Measurements from ENCODE around the gene KCNH5.
"Not testable (repeated sequence)": the region's sequence is repeated elsewhere in the genome, so short reads cannot be mapped to it uniquely, and the experiment has no call there.

The KCNH5 gene

DNA sequence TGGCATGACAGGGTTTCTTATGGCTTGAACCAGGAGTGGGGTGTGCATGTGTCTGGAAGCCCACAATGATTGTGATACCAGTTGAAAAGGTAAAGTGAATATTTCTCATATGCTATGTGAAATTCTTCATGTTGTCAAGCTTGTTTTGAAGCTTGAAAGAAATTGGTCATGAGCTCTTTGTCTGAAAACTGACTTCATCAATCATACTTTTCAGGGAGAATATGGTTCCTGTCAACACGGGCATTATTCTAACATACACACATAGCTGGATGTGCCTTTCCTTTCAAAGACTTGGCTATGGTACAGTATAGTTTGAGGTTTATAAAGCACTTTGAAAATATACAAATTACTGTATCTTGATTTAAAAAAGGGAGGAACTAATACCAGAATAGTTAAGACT is 158.8 kb downstream of the KCNH5 start:
- no peak for DNase-seq (ENCODE audit: low spot score)

DNA sequence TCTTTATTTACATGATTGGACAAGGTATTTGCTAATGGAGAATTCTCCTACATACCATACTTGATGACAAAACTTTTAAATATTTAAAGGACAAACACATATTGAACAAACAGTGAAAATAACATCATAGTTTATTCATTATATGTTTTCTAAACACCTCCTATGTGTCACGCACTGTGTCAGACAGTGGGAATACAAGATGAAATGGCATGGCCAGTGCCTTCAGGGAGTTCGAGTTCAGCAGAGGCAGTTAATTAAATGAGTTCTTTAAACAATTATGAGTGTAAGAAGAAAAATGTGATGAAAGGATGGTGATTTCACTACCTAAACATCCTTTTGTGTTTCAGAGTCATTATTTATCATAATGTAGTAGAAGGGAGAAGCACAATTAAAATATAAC is 159.8 kb downstream of the KCNH5 start:
- no peak for DNase-seq (ENCODE audit: low spot score)

DNA sequence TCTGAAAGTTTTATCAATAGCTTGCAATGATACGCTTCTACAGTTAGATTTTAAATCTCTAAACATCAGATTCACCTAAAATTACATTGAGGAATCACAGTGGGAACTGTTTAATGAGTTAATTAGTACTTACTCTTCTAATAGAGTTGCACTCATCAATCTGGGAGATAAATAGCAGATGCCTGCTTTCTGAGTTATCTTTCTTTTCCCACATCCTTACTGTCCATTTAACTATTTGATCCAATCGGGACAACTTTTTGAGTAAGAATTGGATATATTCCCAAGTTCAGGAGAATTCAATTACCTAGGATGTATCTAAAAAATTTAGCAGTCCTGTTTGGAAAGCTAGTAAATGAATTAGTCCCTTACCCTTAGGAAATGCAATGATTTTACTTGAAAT is 162.3 kb downstream of the KCNH5 start:
- no peak for DNase-seq (ENCODE audit: low spot score)

DNA sequence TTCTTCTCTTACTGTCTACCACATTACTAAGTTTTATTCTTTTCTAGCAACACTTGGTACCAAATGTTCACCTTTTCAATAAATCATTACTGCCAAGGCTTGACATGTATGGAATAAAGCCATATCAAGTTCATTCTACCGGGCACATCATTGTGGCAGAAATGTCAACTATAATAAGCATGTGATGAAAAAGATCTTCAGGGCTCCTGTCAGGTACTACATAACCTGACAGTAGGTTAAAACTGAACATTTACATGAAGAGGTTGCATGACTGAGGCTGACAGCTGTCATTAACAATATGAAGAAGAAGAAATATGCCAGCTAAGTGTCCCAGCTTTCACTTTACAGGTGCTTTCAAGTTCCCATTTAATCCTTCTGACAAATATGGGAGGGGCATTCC is 178.9 kb downstream of the KCNH5 start:
- DNase-seq (ENCODE audit: low spot score), result no peak

DNA sequence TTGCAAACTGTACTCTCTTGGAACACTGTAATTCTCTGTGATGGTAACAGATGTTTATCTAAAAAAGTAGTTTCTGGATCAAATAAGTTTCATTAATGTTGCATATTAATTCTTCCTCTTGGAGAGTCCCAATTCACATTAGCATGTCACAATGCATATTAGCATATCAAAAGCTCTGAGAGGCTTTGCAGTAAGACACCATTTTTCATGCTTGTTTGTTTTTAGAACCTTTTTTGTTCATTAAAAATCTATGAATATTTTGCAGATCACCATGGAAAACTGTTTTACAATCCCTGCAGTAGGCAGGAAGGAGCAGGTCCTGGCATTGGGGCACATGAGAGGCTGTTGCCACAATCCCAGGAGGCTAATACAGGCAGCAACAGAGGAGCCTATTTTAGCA is 180.7 kb downstream of the KCNH5 start:
- no peak for DNase-seq (ENCODE audit: low spot score)

DNA sequence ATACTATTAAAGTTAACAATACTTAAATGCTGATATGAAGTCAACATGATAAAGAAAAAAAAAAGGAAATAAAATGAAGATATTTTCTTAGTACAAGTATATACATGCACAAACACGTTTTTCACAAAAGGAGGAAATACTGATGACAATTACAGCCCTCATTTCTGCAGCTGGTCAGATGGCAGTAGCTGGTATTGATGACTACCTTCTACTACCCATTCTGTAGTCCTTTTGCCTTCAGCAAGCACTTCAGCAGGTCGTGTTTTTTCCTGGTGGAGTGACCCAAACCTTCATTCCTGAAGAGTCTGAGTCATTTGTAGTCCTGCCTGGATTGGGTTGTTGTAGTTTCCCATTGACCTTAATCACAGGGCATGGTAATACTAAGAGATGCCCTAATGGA is 187.2 kb downstream of the KCNH5 start:
- DNase-seq (ENCODE audit: low spot score), result not testable (repeated sequence)

DNA sequence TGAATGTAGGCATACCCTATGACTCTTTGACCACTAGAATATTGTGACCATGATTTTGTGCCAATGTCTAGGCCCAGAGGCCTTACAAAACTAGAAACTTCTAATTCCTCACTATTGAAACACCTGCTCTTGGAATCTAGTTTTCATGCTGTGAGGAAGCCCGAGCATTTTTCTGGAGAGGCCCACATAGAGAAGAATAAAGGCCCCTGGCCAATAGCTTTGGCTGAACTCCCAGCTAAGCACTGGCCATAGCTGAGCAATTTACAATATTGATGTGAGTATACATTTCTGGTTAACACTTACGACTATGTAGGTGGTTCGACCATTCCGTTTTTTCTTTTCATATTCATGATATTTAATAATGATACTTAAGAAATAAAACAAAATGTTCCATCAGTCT is 190.3 kb downstream of the KCNH5 start:
- DNase-seq (ENCODE audit: low spot score), result no peak

DNA sequence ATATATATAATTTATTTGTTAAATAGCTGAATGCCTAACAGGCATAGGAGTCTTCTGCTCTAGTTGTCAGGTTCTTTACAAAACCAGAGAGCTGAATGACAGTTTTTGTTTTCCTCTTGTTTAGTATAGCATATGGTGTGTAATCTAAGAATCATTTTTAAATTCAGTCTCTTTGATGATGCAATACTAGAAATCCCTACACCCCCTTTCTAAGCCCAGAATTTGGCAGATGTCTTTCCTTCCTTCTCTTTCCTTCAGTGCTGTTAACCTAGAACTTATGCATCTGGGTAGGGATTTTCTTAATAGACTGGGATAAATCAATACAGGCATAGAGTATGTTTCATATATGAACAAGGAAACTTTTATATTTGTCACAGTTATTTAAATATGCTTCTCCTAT is 198.1 kb downstream of the KCNH5 start:
- no peak for DNase-seq (ENCODE audit: low spot score)

DNA sequence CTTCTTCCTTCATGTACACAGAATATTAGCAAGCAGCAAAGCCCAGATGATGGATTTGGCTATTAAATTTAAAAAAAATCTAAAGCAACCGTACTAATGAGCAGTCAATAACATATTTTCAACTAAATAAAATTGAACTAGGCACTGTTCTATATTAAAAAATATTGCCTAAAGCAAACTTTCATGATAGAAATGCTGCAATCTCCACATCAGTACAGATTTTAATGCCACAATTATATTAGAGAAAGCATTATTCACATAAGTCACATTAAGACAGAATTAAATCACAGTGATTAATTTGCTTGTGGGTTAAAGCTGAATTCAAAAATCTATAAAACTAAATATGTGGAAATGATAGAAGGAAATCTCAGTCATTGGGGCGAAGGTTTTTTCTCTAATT is 200.7 kb downstream of the KCNH5 start:
- DNase-seq (ENCODE audit: low spot score), result no peak

DNA sequence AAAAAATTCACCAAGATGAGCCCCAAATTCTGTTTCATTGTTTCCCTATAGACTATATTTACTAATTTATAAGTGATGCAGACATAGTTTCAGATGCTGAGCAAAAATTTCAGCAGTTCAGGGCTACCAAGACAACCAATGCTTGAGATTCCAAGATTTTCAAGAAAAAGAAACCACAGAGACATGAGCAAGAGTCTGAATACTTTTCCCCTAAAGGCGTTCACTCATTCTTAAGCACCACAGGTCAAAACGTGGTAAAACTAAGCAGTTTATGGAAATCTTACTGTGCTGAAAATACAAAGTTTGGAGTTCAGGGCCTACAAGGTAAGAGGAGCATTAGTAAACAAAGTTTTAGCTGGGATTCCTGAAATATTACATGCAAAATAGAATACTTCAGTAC is 221.2 kb downstream of the KCNH5 start:
- no peak for DNase-seq (ENCODE audit: low spot score)

DNA sequence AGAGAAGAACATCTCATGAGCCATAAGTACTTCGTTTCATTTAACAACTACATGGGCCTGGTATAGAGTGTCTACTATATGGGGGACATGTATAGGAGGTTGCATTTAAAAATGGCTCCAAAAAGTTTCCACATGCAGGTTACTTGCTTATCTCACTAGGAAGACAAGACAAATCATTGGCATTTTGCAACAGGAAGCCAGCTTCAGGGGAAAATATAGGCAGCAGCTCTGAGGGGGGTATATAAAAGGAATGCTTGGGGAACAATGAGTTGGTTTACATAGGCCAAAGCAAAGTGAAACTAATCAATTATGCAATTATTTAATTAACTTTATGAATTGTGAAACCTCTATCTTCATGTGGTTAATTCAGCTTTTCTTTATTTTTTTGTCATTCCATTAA is 225.3 kb downstream of the KCNH5 start:
- no peak for DNase-seq (ENCODE audit: low spot score)

DNA sequence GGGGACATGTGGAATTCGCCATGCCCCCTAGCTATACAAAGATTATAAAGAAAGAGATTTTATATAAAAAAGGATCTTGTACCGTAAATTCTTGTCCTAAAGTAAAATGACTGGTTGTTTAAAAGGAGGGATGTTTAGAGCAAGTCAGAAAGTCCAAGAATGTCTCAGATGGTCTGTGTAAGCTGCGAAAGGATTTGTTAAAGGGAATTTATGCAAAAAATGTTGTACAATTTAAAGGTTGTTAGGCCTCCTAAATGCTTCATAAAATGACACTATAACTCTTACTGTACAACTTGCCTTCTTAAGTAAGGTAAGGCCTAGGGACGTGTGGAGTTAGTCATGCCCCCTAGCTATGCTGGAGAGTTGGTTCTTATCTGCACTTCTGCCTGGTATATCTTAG is 237.6 kb downstream of the KCNH5 start:
- DNase-seq (ENCODE audit: low spot score), result no peak

DNA sequence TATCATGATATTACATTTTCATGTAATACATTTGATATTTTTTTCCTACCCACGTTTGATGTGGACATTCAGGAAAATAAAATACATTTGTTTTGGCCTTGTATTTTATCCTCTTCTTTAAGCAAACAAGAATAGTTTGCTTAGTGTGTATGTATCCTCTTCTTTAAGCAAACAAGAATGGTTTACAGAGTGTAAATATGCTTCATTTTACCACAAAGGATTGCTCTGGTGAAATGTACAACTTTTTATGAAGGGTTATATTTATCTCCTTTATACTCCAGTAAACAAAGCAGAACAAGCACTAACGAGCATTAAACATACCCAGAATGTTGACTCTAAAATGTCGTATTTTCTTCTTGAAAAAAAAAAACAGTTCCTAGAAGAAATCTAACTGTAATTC is 244.7 kb downstream of the KCNH5 start:
- no peak for DNase-seq (ENCODE audit: low spot score)

DNA sequence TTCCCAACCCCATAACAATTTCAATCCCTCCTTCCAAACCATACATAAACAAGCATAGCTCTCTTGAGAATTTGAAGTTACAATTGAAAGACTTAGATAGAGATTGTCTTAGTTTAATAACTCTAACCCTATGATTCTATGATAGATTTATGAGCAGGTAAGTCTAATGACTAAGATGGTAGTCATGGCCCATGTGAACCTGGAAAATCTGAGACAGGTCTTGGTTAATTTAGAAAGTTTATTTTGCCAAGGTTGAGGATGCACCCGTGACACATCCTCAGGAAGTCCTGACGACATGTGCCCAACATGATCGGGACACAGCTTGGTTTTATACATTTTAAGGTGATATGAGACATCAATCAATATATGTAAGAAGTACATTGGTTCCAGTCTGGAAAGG is 248.8 kb downstream of the KCNH5 start:
- no peak for DNase-seq (ENCODE audit: low spot score)

DNA sequence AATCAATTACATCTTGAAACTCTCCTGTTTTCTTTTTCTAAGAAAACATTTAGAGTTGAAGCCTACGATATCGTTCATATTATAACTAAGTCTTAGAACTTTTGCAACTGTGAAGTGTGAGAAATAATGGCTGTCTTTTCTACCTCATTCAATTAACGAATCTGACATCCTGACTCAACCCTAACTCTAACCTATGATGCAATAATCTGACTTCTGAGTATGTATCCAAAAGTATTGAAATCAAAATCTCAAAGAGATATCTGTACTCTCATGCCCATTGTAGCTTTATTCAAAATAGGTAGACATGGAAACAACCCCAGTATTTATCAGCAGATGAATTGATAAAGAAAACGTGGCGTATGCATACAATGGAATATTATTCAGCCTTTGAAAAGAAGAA is 252.7 kb downstream of the KCNH5 start:
- DNase-seq (ENCODE audit: low spot score), result no peak

DNA sequence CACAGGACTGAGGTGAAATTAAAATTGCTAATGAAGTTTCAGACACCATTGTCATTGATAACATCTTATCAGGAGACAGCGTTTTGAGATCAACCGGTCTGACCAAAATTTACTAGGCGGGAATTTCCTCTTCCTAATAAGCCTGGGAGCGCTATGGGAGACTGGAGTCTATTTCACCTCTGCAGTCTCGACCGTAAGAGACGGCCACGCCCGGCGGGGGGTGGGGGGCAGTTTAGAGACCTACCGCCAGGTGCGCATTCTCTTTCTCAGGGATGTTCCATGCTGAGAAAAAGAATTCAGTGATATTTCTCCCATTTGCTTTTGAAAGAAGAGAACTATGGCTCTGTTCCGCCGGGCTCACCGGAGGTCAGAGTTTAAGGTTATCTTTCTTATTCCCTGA is 263.9 kb downstream of the KCNH5 start:
- not testable (repeated sequence) for DNase-seq (ENCODE audit: low spot score)

DNA sequence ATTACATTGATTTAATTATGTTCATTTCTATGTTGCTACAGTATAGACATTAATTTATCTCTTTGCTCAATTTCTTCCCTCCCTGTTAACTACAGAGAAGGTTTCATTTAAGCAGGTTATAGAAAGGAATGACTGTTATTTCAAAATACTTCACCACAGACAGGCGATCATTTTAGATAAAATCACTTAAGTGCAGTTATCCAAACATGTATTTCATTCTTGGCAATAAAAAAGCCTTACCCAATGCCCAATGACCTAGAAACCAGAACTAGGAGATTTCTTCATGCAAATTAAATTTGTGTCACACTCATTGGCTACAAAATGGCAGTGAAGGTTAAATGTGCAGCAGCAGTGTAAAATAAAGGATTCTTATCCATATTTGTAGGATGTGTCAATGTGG is 266.4 kb downstream of the KCNH5 start:
- no peak for DNase-seq (ENCODE audit: low spot score)

DNA sequence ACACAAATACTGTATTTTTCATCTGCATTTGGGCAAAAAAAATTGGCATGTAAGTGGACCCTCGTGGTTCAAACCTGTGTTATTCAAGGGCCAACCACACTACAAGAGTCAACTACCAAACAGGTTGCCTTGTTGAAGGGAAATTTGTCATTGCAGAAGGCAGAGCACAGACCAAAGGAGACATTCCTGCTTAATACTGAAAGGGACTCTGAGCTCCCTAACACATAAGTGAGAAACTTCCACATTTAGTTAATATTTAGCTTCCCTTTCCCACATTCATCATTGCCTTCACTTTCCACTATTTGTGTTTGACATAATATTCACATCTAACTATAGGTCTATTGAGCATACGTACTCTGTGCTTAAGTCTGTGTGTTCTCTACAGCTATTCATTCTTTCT is 266.9 kb downstream of the KCNH5 start:
- DNase-seq (ENCODE audit: low spot score), result no peak

DNA sequence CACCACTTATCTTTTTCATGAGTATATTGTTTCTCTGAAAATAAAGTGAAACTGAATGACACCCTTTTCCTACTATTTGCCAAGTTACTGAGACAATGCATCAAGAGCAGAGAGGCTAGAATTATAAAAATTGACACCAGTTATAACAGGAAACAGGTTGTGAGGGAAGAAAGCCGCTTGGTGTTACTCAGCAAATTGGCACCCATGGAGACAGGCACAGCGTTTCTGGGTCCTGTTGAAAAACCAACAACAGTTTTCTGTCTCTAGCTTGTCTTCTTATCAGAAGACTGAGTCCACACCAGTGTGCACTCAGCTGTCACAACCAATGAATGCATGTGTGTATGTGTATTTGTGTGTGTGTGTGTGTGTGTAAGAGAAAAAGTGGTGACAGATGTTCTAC is 267.7 kb downstream of the KCNH5 start:
- DNase-seq (ENCODE audit: low spot score), result no peak

DNA sequence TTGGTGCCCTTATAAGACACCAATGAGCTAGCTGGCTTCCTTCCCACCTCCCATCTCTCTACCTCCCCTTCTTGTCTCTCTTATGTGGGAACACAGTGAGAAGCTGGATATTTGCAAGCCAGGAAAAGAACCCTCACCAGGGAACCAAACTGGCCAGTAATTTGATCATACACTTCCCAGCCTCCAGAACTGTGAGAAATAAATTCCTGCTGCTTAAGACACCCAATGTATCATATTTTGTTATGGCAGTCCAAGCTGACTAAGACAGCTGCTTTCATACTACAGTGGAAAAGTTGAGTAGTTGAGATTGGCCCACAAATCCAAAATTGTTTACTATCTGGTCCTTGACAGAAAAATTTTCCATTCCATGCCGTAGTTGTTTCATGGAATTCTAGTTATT is 269.0 kb downstream of the KCNH5 start:
- no peak for DNase-seq (ENCODE audit: low spot score)

DNA sequence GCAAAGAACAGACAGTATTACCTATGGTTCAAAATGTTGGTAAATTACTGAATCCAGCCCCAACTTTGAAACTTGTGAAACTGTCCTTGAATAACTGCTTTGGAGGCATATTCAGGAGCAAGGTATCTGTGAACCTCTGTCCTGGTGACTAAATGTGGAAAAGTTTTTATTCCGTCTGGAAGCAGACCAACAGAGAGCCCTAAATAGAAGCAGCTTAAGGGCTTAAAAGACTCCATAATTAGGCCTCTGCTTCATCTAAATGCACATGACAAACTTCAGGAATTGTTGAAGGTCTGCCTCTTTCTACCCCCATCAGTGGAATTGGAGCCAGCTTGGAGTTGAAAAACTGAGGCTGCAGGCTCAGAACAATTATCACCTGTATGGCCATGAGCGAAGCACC is 276.5 kb downstream of the KCNH5 start:
- DNase-seq (ENCODE audit: low spot score), result no peak

DNA sequence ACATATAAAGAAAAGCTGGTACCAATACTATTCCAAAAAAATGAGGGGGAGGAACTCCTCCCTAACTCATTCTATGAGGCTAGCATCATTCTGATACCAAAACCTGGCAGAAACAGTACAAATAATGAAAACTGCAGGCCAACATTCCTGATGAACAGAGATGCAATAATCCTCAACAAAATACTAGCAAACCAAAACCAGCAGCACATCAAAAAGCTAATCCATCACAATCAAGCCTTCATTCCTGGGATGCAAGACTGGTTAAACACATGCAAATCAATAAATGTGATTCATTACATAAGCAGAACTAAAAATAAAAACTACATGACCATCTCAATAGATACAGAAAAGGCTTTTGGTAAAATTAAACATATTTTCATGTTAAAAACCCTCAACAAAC is 281.3 kb downstream of the KCNH5 start:
- no peak for DNase-seq (ENCODE audit: low spot score)

DNA sequence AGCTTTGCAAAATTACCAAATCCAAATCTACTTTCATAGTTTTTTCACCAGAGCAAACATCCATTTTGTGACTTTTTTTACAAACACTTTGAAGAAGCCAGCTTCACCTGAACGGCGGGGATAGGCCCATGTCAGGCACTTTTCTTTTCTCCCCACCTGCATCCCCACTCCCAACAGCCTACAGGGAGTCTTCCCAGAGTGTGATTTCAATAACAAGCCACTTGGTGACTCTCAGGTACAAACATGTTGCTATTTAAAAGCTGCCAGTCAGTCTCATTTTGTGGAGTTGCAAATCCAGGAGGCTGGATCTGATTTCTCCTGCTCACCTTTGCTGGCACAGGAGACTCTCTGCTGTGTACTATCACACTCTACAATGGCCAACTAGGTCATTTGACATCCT is 285.5 kb downstream of the KCNH5 start:
- no peak for DNase-seq (ENCODE audit: low spot score)

DNA sequence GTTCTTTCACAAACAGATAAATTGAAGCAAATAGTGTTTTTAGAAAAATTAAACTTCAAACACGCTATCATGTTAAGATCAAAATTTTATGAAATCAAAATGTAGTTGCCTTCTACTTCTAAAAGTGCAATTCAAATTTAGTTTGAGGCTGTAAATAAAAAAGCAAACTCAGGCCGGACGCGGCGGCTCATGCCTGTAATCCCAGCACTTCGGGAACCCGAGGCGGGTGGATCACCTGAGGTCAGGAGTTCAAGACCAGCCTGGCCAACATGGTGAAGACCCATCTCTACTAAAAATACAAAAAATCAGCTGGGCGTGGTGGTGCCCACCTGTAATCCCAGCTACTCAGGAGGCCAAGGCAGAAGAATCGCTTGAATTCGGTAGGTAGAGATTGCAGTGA is 298.4 kb downstream of the KCNH5 start:
- DNase-seq (ENCODE audit: low spot score), result not testable (repeated sequence)

DNA sequence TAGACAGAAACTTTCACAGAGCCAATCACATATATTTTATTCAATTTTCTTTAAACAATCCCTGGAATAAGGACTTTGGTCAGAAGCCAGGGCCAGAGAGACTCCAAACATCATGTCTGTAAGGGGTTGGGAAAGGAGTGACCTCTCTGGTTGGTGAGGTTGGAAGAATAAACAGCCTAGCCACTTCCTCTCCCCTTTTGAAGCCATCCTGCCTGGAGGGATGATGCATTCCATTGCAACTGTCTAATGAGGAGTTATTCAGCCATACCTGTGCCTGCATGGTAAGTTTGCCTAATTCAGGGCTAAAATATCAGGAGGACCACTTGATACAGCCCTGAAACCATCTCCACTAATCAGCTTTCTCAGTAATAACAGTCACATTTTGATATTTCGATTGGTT is 299.8 kb downstream of the KCNH5 start:
- no peak for DNase-seq (ENCODE audit: low spot score)

All from AG08395 (cell line).